H1 (cell line): ENCODE measurements around the gene FANCI. TPM values are rescaled to one million over a fixed set of nuclear protein-coding genes. Genes with fewer than 3 reads are reported as not detected.

Experiments used
- CREB1 ChIP-seq: IDR thresholded peaks from 2 replicates; pipeline ENCODE4 v1.6.1; 2012; ENCODE audit warnings: inconsistent platforms
- EZH2 ChIP-seq: fragments of 200-600 bp; sonication (generic); IDR thresholded peaks from 2 replicates; pipeline ENCODE4 v1.7.1; 2012; ENCODE audit warnings: low read depth, mild to moderate bottlenecking, moderate library complexity, low read length, inconsistent platforms; ENCODE audit not compliant: severe bottlenecking
- POU5F1 ChIP-seq: IDR thresholded peaks from 2 replicates; pipeline ENCODE4 v1.6.1; 2011; ENCODE audit warnings: low read depth, mild to moderate bottlenecking, low read length, moderate library complexity
- TAF1 ChIP-seq: IDR thresholded peaks from 2 replicates; pipeline ENCODE4 v1.6.1; 2011; ENCODE audit warnings: mild to moderate bottlenecking, low read depth, low read length
- TCF12 ChIP-seq: IDR thresholded peaks from 2 replicates; pipeline ENCODE4 v1.6.1; 2011; ENCODE audit warnings: low read depth, mild to moderate bottlenecking, low read length
- ZNF274 ChIP-seq: IDR thresholded peaks from 2 replicates; pipeline ENCODE4 v1.7.0; 2012; ENCODE audit warnings: low read length, borderline replicate concordance; ENCODE audit errors: extremely low read depth
- polyA plus RNA-seq, 7 experiments: library from polyadenylated mRNA; depleted of rRNA in 3 of 7; stranded (reverse) in 5 of 7; unstranded in 2 of 7; fragments of >200 nt in 5 of 7; fragments of 200-250 nt in 2 of 7; gene quantifications; 1 replicate in 5 of 7; 2 replicates in 1 of 7; 4 replicates in 1 of 7; pipeline versions ENCODE4 v1.2.1 to v1.2.3, GENCODE V29; 2011 to 2013; ENCODE audit warnings: missing spikeins in 2 of 7, mixed read lengths in 2 of 7
- total RNA-seq: library from RNA; stranded (reverse); fragmentation: NEBNext Ultra II Directional; extraction: Animal tissue kit (Norgen Biotek cat#: 25700); gene quantifications from 2 replicates; pipeline ENCODE4 v1.2.1, GENCODE V29; 2021

FANCI gene
- total and polyA plus RNA-seq, 2 of the 8 experiments (the other 6 are each of a cell fraction or from before 2014, with no cell fraction given) = 37.8 to 115 TPM

DNA sequence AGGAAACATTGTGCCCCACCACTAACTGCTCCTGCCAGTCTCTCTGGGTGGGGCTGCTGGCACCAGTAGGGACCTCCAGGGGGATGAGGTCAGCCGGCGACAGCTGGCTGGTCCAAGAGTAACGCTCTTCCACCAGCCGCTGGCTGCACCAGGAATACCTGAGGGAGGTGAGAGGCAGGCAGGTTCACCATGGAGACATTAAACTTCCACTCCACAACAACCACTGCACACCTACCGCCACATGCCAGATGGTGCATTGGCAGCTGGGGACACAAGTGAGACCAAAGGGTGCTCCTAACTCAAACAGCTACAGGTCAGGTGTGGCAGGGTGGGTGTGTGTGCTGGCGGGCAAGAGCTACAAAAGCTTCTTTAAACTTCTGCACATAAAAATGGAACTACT, 86.3 kb downstream of the FANCI start (continued):
- TF ChIP-seq TCF12 (no peak), EZH2 (no peak), TAF1 (no peak), ZNF274 (no peak), CREB1 (no peak), POU5F1 (no peak)
- TF ChIP-seq, all 59 proteins: peak for 0
